HepG2 (cell line): ENCODE results near the gene CASTOR1. TPM values are rescaled to one million over a fixed set of nuclear protein-coding genes. Genes with fewer than 3 reads are reported as not detected.
A peak's percentile ranks its signal among the peaks of the same experiment; 100 is the strongest.

Experiments
- CHD4 ChIP-seq: fragments of 200-600 bp; sonication (generic); IDR thresholded peaks from 2 replicates; pipeline ENCODE4 v1.7.0; 2017; ENCODE audit warnings: mild to moderate bottlenecking, low read length, borderline replicate concordance
- DMAP1 ChIP-seq: IDR thresholded peaks from 2 replicates; pipeline ENCODE4 v1.6.1; 2016
- E2F5 ChIP-seq: sonication (generic); formaldehyde crosslinking; conservative IDR thresholded peaks from 2 replicates; pipeline ENCODE4 v1.4.0; 2020; ENCODE audit warnings: missing genetic modification reagents
- KDM2A ChIP-seq: sonication (generic); formaldehyde crosslinking; IDR thresholded peaks from 2 replicates; pipeline ENCODE4 v1.4.0; 2020; ENCODE audit warnings: low read depth, missing genetic modification reagents, borderline replicate concordance
- RBM39 ChIP-seq: fragments of 200-400 bp; formaldehyde crosslinking; IDR thresholded peaks from one replicate; pipeline ENCODE4 v1.6.1; 2018; ENCODE audit warnings: antibody characterized with exemption, mild to moderate bottlenecking, low read depth, low read length; ENCODE audit not compliant: poor library complexity, severe bottlenecking
- STAG1 ChIP-seq: sonication (generic); formaldehyde crosslinking; IDR thresholded peaks from 2 replicates; pipeline ENCODE4 v1.4.0; 2020; ENCODE audit warnings: missing genetic modification reagents
- ZFP36 ChIP-seq: fragments of 150-350 bp; IDR thresholded peaks from 2 replicates; pipeline ENCODE4 v1.6.1; 2018; ENCODE audit warnings: borderline replicate concordance, low read length, low read depth; ENCODE audit not compliant: partially characterized antibody
- ZNF570 ChIP-seq: sonication (generic); formaldehyde crosslinking; IDR thresholded peaks from 2 replicates; pipeline ENCODE4 v1.4.0; 2020; ENCODE audit warnings: mild to moderate bottlenecking, missing genetic modification reagents, borderline replicate concordance
- polyA plus RNA-seq, 8 experiments: library from polyadenylated mRNA; depleted of rRNA in 3 of 8; stranded (reverse) in 7 of 8; unstranded in 1 of 8; fragments of >200 nt; fragmentation: Illumina TruSeq in 4 of 8; extraction: Trizol in 4 of 8; gene quantifications; 2 replicates each; pipeline versions ENCODE4 v1.2.1 to v1.2.3, GENCODE V29; 2011 to 2016; ENCODE audit warnings: low read depth in 4 of 8, missing spikeins in 1 of 8, mixed read lengths in 1 of 8; ENCODE audit not compliant: insufficient read depth in 1 of 8
- total RNA-seq, 5 experiments: library from RNA; depleted of rRNA; stranded (reverse); fragments of >200 nt; fragmentation: Illumina TruSeq; extraction: Trizol; gene quantifications; 2 replicates each; pipeline ENCODE4 v1.2.3, GENCODE V29; 2016; ENCODE audit warnings: low read depth in 1 of 5
- TF ChIP-seq, protein P1 (sequence below): sonication (generic); formaldehyde crosslinking; IDR thresholded peaks from 2 replicates; pipeline ENCODE4 v1.8.0; 2022; ENCODE audit warnings: mild to moderate bottlenecking, missing genetic modification reagents, moderate library complexity
- TF ChIP-seq, protein P2 (sequence below): sonication (generic); formaldehyde crosslinking; IDR thresholded peaks from 2 replicates; pipeline ENCODE4 v1.8.0; 2022; ENCODE audit warnings: mild to moderate bottlenecking, missing genetic modification reagents

Gene CASTOR1
- total and polyA plus RNA-seq, 2 of the 13 experiments (the other 11 are each of a cell fraction or from before 2014, with no cell fraction given) = 2.6 to 4.4 TPM

DNA sequence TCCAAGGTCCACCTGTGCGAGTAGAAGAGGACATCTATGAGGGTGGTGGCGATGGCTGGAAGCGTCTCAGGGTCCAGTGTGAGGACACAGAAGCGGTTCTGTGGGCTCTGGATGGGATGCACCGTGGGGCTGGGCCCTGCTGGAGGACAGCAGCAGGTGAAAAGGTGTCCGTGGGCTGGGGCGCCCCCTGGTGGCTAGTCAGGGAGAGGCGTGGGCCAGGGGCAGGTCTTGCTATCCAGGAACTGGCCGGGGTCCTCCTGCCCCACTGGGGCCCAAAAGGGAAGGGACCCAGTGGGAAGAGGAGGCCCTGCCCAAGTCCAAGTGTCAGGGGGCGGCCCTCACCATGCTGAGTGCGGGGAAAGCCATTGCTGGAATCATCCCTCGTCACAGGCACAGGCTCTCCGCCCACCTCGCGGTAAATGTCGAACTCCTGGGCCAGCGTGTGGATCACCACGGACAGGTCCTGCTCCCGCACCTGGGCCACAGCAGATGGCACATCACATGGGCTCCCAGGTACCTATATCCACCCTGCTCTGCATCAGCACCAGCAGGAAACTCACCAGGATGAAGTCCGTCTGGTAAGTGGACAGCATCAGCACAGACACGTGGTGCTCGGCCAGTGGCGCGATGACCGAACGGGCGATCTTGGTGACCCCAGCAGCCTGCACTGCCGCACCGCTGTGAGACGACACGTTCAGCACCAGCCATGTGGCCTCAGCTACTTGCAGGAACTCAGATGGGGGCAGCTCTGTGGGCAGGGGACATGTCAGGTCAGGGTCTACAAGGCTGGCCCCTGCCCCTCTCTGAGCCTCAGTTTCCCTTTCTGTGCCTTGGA lies 2.3 kb downstream of the CASTOR1 start (continued):
- no peak for TF ChIP-seq E2F5 (CRISPR knock-in tag)
- peak; percentile 72 for TF ChIP-seq KDM2A (CRISPR knock-in tag)
- no peak for TF ChIP-seq DMAP1
- TF ChIP-seq ZNF570 (CRISPR knock-in tag) = no peak
- TF ChIP-seq, protein P1, sequence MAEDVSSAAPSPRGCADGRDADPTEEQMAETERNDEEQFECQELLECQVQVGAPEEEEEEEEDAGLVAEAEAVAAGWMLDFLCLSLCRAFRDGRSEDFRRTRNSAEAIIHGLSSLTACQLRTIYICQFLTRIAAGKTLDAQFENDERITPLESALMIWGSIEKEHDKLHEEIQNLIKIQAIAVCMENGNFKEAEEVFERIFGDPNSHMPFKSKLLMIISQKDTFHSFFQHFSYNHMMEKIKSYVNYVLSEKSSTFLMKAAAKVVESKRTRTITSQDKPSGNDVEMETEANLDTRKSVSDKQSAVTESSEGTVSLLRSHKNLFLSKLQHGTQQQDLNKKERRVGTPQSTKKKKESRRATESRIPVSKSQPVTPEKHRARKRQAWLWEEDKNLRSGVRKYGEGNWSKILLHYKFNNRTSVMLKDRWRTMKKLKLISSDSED (CRISPR knock-in tag) = no peak
- no peak for TF ChIP-seq ZFP36
- TF ChIP-seq, protein P2, sequence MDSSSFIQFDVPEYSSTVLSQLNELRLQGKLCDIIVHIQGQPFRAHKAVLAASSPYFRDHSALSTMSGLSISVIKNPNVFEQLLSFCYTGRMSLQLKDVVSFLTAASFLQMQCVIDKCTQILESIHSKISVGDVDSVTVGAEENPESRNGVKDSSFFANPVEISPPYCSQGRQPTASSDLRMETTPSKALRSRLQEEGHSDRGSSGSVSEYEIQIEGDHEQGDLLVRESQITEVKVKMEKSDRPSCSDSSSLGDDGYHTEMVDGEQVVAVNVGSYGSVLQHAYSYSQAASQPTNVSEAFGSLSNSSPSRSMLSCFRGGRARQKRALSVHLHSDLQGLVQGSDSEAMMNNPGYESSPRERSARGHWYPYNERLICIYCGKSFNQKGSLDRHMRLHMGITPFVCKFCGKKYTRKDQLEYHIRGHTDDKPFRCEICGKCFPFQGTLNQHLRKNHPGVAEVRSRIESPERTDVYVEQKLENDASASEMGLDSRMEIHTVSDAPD (CRISPR knock-in tag) = 0 out of 2 replicates have a peak, but pooled peaks have one; percentile 47
- TF ChIP-seq STAG1 (CRISPR knock-in tag) = peak; percentile 86
- no peak for TF ChIP-seq CHD4
- TF ChIP-seq RBM39 = peak; percentile 62
